Gastrocnemius medialis (tissue), 4 donors: Measurements from ENCODE around the gene ZBTB46. TPM values are rescaled to one million over a fixed set of nuclear protein-coding genes. Genes with fewer than 3 reads are reported as not detected.

Source experiments
- ATAC-seq, 2 donors: fragments of 150-250 bp; one replicate each; pipeline ENCODE4 v1.9.1; 2016
- DNase-seq, 2 donors: peaks; one replicate each; pipeline ENCODE4 v3.0.0-alpha.2; 2019
- H3K27ac ChIP-seq, 4 donors: fragments of 200-600 bp; sonication (generic); 1 replicate in 1 of 4; 2 replicates in 3 of 4; pipeline ENCODE4 v1.5.1; 2016 to 2018; ENCODE audit warnings: mild to moderate bottlenecking in 2 of 4, moderate library complexity in 1 of 4
- H3K27me3 ChIP-seq, 3 donors: fragments of 200-600 bp; sonication (generic) in 2 of 3; 1 replicate in 1 of 3; 2 replicates in 2 of 3; pipeline versions ENCODE4 v1.5.1 to v1.6.0; 2016 to 2019; ENCODE audit warnings: mild to moderate bottlenecking in 1 of 3, moderate library complexity in 1 of 3
- H3K36me3 ChIP-seq, 2 donors: fragments of 200-600 bp; sonication (generic) in 1 of 2; one replicate each; pipeline ENCODE4 v1.5.1; 2017 to 2018
- H3K4me1 ChIP-seq, 2 donors: fragments of 200-600 bp; sonication (generic) in 1 of 2; one replicate each; pipeline ENCODE4 v1.5.1; 2016 to 2017; ENCODE audit warnings: mild to moderate bottlenecking in 2 of 2
- H3K4me3 ChIP-seq, 4 donors: fragments of 200-600 bp; sonication (generic) in 3 of 4; 1 replicate in 1 of 4; 2 replicates in 3 of 4; pipeline ENCODE4 v1.5.1; 2016 to 2019; ENCODE audit warnings: mild to moderate bottlenecking in 2 of 4
- H3K9me3 ChIP-seq, 3 donors: fragments of 200-600 bp; sonication (generic) in 2 of 3; 1 replicate in 1 of 3; 2 replicates in 2 of 3; pipeline ENCODE4 v1.5.1; 2016 to 2019
- POLR2A ChIP-seq, 2 donors: fragments of 450-650 bp; IDR thresholded peaks; one replicate each; pipeline ENCODE4 v1.6.1; 2017; ENCODE audit warnings: antibody characterized with exemption in 2 of 2, mild to moderate bottlenecking in 2 of 2, moderate library complexity in 2 of 2
- in situ Hi-C, 4 donors: fragments of 200-750 bp; cut with MboI; loops; one replicate each; pipeline versions ENCODE4 v1.15.0 to v1.8.0; 2017; ENCODE audit warnings: low sequenced_read_pairs in 4 of 4
- intact Hi-C: fragments of 100-400 bp; cut with DNase I; formaldehyde crosslinking; loops from one replicate; pipeline ENCODE4 v1.15.1; 2023; ENCODE audit warnings: low total_unique reads
- total RNA-seq, 4 donors: library from RNA; depleted of rRNA; stranded (reverse); fragments of >200 nt; gene quantifications; one replicate each; pipeline versions ENCODE4 v1.1.0 to v1.2.3, GENCODE V29; 2016
- TF ChIP-seq, protein P1 (sequence below), 5 experiments: fragments of 450-650 bp in 3 of 5; fragments of 200-600 bp in 2 of 5; sonication (generic) in 2 of 5; IDR thresholded peaks in 4 of 5; conservative IDR thresholded peaks in 1 of 5; 1 replicate in 4 of 5; 2 replicates in 1 of 5; pipeline ENCODE4 v1.5.1; 2016 to 2019; ENCODE audit warnings: antibody characterized with exemption in 5 of 5, mild to moderate bottlenecking in 3 of 5, moderate library complexity in 3 of 5

Gene ZBTB46
- total RNA-seq, 4 donors from 2014 or later, result 4.3 to 7.1 (median 5.6) TPM

DNA sequence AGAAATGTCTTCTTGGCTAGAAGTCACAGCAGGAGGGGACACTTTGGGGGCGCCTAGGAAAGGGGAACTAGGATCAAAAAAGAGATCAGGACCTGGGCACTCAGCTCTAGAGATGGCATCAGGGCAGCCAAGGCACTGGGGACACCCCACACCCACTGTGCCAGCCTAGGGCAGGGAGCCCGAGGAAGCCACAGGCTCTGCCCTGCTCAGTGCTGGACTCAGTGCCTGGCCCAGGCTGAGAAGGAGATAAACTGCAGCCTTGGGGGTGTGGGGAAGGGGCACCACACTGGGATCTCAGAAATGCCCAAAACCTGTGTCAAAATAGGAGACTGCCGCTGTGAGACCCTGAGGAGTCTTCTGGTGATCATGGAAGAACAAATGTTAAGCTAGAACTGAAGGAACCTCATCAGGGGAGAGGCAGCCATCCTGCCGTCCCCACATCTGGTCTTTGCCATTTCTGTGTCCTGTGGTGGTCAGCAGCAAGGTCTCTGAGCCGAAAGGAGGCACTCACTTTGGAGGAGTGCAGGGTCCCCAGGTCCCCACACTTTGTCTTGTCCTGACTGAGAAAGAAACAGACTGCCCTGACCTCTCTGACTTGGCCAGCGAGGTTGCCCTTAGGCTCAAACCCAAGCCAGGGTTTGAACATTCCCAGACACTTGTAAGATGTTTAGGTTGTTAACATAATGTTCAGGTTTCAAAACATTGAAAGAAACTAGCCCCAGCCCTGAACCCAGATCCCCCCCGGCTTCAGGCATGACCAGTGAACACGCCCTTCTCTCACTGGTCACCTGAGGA lies 125.6 kb downstream of the ZBTB46 start:
- intact Hi-C loops, result no loop called here
- Histone ChIP-seq H3K36me3 (peaks cover 0 to 32% of the 10 kb centered on the region in 2 donors), H3K27me3 (no peaks in the 10 kb centered on the region), H3K9me3 (no peaks in the 10 kb centered on the region), H3K4me3 (no peak overlapping the region), H3K27ac (peak overlapping the region in 2 of 4 donors; percentile 80 to 91), H3K4me1 (peaks cover 11 to 23% of the 10 kb centered on the region in 2 donors)
- in situ Hi-C loops, result no loop called here
- ATAC-seq, result no peak
- no peak for DNase-seq
- TF ChIP-seq POLR2A (IDR thresholded peaks at IDR 0.05), result no peak
- TF ChIP-seq, protein P1, sequence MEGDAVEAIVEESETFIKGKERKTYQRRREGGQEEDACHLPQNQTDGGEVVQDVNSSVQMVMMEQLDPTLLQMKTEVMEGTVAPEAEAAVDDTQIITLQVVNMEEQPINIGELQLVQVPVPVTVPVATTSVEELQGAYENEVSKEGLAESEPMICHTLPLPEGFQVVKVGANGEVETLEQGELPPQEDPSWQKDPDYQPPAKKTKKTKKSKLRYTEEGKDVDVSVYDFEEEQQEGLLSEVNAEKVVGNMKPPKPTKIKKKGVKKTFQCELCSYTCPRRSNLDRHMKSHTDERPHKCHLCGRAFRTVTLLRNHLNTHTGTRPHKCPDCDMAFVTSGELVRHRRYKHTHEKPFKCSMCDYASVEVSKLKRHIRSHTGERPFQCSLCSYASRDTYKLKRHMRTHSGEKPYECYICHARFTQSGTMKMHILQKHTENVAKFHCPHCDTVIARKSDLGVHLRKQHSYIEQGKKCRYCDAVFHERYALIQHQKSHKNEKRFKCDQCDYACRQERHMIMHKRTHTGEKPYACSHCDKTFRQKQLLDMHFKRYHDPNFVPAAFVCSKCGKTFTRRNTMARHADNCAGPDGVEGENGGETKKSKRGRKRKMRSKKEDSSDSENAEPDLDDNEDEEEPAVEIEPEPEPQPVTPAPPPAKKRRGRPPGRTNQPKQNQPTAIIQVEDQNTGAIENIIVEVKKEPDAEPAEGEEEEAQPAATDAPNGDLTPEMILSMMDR (IDR thresholded peaks at IDR 0.05 in 4 of 5, conservative IDR thresholded peaks at IDR 0.05 in 1 of 5), result no peak

DNA sequence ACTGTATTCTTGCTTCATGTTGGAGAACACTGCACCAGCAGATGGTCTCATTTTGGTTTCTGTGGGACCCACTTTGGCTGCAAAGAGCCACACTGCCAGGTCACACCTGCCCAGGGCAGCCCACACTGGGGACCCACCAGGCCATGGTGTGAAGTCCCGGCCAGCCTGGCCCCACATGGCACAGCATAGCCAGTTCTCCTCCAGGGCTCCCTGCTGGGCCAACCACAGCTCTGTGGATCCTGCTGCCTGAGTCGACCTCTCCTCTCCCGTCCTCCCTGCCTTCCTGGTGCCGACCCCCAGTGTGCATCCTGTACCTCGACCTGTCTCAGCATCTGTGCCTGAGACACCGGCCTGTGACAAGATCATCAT lies 126.3 kb downstream of the ZBTB46 start:
- intact Hi-C loops, result no loop called here
- DNase-seq (no peak), ATAC-seq (no peak)
- in situ Hi-C loops, result no loop called here
- TF ChIP-seq, protein P1 (IDR thresholded peaks at IDR 0.05 in 4 of 5, conservative IDR thresholded peaks at IDR 0.05 in 1 of 5), result no peak
- TF ChIP-seq POLR2A (IDR thresholded peaks at IDR 0.05), result no peak
- H3K9me3 ChIP-seq, result no peaks in the 10 kb centered on the region
- H3K4me1 ChIP-seq, result peaks cover 11 to 23% of the 10 kb centered on the region in 2 donors
- no peak overlapping the region for H3K27ac ChIP-seq
- H3K4me3 ChIP-seq, result no peak overlapping the region
- no peaks in the 10 kb centered on the region for H3K27me3 ChIP-seq
- H3K36me3 ChIP-seq, result peaks cover 0 to 31% of the 10 kb centered on the region in 2 donors

DNA sequence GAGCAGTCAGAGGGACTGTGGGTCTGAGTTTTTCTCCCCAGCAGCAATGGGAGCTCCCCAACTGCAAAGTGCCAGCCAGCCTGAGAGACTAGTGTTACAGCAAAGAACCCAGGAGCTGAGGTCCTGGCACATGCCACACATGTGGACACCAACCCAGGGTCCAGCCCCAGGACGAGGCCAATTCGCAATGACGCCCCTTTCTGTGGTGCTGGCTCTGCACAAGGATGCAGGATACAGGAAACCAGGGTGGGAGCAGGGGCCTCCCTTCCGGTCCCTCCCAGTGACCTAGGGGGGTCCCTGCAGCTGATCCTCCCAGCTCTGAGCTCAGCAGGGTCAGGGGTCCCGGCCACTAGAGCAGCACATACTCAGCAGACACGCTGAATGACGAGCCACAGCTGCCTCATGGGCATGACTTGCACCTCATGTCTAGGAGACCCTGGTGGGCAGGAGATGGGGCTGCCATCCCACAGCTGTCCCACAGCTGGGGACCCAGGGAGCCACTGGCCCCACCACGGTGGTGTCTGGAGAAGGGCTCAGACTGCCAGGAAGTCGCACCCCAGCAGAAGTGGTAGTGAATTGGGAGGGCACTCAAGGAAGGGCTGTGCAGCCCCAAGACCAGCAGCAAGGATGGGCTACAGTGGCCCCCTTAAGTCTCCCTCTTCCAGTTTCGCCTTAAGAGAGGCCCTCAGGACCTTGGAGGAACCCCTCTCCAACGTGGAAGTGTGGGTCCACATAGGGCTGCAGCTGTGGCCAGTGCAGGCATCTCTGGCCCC lies 126.9 kb downstream of the ZBTB46 start:
- Histone ChIP-seq H3K4me3 (no peak overlapping the region), H3K9me3 (no peaks in the 10 kb centered on the region), H3K4me1 (peaks cover 15 to 24% of the 10 kb centered on the region in 2 donors), H3K36me3 (peaks cover 0 to 25% of the 10 kb centered on the region in 2 donors), H3K27ac (no peak overlapping the region), H3K27me3 (no peaks in the 10 kb centered on the region)
- in situ Hi-C loops, result no loop called here
- intact Hi-C loops, result no loop called here
- ATAC-seq, result no peak
- DNase-seq, result no peak
- TF ChIP-seq, protein P1 (IDR thresholded peaks at IDR 0.05 in 4 of 5, conservative IDR thresholded peaks at IDR 0.05 in 1 of 5), result no peak

DNA sequence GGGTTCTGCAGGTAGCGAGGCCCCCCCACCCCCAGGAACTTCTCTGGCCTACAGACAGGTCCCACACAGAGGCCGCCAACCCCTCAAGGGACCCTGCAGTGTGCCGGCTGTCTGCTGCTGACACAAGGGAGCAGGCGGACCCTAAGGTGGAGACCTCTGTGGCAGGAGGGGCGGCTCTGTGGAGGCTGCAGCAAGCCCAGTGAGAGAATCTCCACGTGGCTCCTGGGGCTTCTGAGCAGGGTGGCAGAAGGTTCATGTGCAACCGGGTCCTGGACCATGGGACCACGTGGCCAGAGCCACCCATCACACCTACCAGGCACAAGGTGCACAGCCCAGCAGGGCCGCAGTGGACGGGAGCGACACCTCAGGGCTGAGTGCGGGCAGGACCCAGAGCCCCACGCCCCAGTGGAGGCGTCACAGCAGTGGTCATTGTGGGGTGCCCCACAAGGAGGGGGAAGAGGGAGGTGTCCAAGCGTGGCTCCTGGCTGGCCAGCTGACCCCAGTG lies 127.5 kb downstream of the ZBTB46 start:
- in situ Hi-C loops, result no loop called here
- no peak for DNase-seq
- TF ChIP-seq POLR2A (IDR thresholded peaks at IDR 0.05), result no peak
- TF ChIP-seq, protein P1 (IDR thresholded peaks at IDR 0.05 in 4 of 5, conservative IDR thresholded peaks at IDR 0.05 in 1 of 5), result no peak

More for the DNA sequence above, 127.5 kb downstream of the ZBTB46 start:
- Histone ChIP-seq H3K27me3 (no peaks in the 10 kb centered on the region), H3K4me1 (peaks cover 21 to 24% of the 10 kb centered on the region in 2 donors), H3K4me3 (no peak overlapping the region), H3K27ac (no peak overlapping the region), H3K36me3 (peaks cover 0 to 24% of the 10 kb centered on the region in 2 donors), H3K9me3 (no peaks in the 10 kb centered on the region)
- intact Hi-C loops, result no loop called here
- no peak for ATAC-seq
